ENCODE results near the gene RASL12. TPM values are rescaled to one million over a fixed set of nuclear protein-coding genes. Genes with fewer than 3 reads are reported as not detected.
"Not testable (repeated sequence)": the region's sequence is repeated elsewhere in the genome, so short reads cannot be mapped to it uniquely, and the experiment has no call there.

Gene RASL12
- total RNA-seq, 1 donor from 2014 or later: not detected

DNA sequence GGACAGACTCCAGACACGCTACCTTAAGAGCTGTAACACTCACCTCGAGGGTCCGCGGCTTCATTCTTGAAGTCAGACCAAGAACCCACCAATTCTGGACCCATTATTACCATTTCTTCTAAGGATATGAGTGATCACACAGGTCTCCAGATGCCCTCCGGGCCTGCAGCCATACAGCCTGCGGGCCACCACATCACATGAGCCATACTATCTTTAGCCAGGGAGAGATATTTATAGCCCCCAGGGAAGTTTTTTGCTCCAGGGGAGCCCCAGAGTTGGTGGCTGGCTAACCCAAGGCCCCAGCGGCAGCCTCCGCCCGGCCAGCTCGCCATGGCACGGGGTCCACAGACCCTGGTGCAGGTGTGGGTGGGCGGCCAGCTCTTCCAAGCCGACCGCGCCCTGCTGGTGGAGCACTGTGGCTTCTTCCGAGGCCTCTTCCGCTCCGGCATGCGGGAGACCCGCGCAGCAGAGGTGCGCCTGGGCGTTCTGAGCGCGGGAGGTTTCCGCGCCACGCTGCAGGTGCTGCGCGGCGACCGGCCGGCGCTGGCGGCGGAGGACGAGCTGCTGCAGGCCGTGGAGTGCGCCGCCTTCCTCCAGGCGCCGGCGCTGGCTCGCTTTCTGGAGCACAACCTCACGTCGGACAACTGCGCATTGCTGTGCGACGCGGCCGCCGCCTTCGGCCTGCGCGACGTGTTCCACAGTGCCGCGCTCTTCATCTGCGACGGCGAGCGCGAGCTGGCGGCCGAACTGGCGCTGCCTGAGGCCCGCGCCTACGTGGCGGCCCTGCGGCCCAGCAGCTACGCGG, 8.9 kb upstream of the RASL12 start, which contains the start of gene KBTBD13:
Gene KBTBD13, plus strand, starts transcription at position 261 of the 805 bp plus-strand sequence. Its CDS starts 70 bp downstream, at position 331.
- DNase-seq (ENCODE audit: extremely low read depth, low read depth, low spot score): no peak

- DNase-seq (ENCODE audit: extremely low read depth, low read depth, low spot score): not testable (repeated sequence)
Observed at GRCh38 chr15:65075607-65076395, 8.0 kb upstream of the RASL12 start.

- DNase-seq (ENCODE audit: extremely low read depth, low read depth, low spot score): not testable (repeated sequence)
Observed at GRCh38 chr15:65074946-65075345, 7.2 kb upstream of the RASL12 start.

DNA sequence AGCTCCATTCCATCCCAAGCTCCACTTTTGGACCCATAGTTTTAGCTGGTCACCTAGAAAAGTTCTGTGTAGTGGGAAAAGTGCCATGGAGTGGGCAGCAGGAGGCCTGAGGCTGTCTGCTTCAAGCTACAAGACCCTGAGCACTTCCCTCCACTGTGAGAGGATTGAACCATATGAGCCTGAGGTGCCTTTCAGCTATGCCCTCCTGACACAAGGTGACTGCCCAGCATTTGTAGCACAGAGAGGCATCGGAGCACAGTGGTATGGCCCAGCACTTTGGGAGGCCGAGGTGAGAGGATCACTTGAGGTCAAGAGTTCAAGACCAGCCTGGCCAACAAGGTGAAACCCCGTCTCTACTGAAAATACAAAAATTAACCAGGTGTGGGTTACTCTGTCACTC, 4.8 kb upstream of the RASL12 start:
- no peak for DNase-seq (ENCODE audit: extremely low read depth, low read depth, low spot score)

DNA sequence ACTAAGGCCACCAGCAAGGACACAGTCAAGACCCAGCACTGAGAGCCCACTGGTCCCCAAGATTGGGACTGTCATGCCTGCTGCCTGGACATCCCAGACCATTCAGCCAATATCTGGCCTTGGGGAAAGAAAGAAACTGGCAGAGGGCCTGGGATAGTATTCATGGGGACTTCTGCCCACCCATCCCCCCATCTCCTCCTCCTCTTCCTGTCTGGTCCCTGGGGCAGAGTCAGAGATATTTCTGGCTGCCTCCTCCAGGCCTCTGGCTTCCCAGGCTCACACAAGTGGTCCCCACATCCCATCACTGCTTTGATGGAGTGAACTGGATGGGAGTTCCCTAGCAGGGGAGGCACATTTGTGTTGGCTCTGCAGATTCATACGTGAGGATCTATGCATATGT, 4.2 kb upstream of the RASL12 start:
- no peak for DNase-seq (ENCODE audit: extremely low read depth, low read depth, low spot score)

DNA sequence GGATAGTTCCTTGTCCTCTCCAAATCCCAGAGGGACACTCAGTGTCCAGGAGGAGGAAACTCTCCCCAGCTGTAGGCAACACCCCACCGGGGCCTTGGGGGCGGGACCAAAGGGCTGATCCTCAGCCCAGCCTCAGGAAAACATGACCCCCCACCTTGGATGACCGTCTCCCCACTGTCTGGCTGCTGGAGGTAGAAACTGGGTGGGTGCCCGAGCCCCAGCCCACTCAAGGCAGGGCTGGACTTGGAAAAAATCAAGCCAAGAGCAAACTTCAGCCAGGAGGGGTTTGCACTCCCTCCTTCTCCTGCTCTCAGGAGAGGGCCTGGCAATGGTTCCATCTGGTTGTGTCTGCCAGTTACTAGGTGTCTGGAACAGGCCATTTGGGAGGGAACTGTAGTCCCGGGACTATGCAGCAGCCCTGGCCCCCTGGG, 3.6 kb upstream of the RASL12 start:
- DNase-seq (ENCODE audit: extremely low read depth, low read depth, low spot score): no peak

- DNase-seq (ENCODE audit: extremely low read depth, low read depth, low spot score): no peak
Observed at GRCh38 chr15:65069779-65070546, 2.2 kb upstream of the RASL12 start.

GRCh38 chr15:65069179-65069578, 1.4 kb upstream of the RASL12 start:
- no peak for DNase-seq (ENCODE audit: extremely low read depth, low read depth, low spot score)

DNA sequence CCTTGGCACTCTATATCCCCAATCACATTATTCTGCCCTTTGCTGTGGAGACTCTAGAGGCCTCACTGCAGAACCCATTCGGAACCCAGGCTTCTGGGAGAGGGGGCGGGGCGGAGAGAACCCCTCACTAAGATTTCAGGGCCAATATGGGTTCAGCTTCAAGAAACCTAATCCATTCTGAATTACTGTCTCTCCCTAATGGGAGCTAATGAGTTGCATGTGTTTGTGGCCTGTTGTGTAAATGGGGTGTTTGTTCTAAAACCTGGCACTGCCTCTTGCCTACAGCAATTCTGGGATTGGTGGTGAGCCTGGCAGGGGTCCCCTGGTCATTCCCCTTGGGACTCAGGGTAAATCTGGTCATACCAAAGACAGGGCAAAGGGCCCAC, 605 bp upstream of the RASL12 start:
- no peak for DNase-seq (ENCODE audit: extremely low read depth, low read depth, low spot score)

DNA sequence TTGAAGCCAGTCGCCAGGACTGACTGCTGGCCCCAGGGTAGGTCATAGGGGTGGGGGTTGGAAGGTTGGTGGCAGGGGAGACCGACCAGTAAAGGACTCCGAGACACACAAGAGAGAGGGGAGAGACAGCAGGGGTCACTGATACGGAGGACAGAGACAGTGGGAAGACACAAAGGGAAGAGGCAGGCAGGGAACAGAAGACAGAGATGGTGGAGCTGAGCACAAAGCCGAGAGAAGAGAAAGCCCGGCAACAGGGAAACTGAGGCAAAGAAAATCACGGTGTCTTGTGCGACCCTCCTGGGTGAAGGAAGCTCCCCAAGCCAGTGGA, 510 bp downstream of the RASL12 start:
- DNase-seq (ENCODE audit: extremely low read depth, low read depth, low spot score): no peak

DNA sequence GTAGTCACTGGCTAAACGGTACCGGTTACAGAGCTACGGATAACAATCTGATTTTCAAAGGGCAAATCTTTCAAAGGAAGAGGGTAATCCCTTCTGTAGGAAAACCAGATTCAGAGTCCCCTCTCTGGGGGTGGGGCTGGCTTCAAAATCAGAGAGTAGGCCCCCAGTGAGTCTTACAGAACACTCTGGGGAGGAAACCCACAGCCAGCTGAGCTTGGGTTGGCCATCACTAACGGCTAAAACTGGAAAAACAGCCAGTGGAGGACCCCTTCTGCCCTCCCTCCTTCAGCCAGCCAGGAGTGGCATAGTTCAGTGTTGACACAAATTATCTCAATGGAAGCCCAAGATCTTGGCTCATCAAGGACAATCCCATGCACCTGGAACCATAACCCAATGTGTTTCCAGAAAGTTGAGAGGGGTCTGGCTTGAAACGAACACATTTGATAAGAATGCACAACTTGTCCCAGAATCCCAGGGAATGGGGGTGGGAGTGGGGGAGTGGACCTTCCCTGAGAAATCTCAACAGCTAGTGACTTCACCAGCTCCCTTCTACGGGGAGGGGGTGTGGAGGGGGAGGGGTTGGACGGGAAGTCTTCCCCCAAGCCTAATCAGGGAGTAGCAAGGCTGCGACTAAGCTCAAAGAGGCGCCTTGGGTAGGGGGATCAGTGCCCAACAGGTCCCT, 1.0 kb downstream of the RASL12 start:
- DNase-seq (ENCODE audit: extremely low read depth, low read depth, low spot score): no peak

GRCh38 chr15:65066001-65066634, 1.7 kb downstream of the RASL12 start:
- no peak for DNase-seq (ENCODE audit: extremely low read depth, low read depth, low spot score)

DNA sequence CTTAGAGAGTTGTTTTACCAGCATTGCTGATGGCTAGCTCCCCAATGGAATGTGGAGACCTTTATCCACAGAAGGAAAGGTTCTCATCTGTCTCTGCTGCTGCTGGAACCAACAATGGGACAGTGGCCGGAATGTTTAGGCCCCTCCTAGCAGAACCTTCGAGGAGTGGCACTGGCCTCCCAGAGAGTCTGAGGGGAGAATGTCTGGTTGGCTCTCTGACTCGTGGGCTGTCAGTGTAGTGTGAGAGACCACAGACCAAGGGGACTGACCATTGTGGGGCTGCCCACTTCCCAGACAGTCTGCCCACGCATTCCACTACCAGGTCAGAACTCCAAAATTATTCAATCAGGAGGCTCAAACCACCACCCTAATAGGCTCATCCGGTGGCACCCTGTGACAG, 5.1 kb downstream of the RASL12 start:
- no peak for DNase-seq (ENCODE audit: extremely low read depth, low read depth, low spot score)

DNA sequence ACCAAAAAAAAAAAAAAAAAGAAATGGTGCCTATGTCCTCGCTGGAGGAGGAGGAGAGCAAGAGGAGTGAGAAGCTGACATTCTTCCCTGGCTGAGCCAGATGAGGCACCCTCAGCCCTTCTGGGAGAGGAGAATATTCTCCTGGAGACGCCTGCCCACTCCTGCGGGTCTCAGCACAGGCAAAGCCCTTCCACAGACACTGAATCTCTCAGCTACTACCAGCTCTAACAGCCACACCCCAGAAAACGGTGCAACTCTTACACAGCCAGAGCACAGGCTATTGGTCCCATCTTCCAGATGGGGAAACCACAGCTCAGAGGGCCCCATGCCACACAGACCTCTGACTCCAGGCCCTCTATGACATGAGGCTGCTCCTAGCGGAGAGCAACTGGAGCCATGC, 5.7 kb downstream of the RASL12 start:
- DNase-seq (ENCODE audit: extremely low read depth, low read depth, low spot score): no peak

DNA sequence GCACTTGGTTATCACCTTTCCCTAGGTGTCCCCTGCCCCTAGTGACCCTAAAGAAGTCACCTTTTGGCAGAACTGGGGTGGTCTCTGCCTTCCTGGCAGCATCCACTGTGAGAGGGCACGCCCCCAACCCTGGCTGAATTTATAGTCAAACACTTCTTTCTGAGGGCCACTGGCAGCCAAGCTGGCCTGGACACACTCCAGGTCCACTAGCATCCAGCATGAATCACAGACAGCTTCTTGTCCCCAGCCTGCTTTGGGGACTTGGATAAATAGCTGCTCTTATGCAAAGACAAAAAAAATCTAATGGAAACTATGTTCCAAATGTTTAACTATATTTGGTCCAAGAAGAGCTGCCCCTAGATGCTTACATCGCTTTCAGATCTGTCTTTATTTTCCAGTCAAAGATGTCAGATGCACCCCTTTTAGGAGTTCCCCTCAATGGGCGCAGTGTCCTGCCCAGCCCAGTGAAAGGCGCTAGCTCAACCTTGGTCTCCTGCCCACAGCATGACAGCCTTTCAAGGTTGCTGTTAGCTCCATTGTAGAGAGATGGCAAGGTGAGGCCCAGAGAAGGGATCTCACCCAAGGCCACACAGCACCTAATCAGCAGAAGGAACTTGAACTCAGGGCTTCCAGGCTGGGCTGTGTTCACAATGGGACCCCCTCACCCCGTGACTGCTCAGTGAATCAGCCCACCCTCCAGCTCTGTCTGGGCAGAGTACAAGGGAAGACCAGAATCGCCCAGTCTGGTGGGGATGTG, 7.0 kb downstream of the RASL12 start:
- DNase-seq (ENCODE audit: extremely low read depth, low read depth, low spot score): no peak

GRCh38 chr15:65059931-65060596, 7.7 kb downstream of the RASL12 start:
- no peak for DNase-seq (ENCODE audit: extremely low read depth, low read depth, low spot score)

- no peak for DNase-seq (ENCODE audit: extremely low read depth, low read depth, low spot score)
Observed at GRCh38 chr15:65059369-65059750, 8.4 kb downstream of the RASL12 start.

GRCh38 chr15:65058394-65059368, 9.1 kb downstream of the RASL12 start:
- no peak for DNase-seq (ENCODE audit: extremely low read depth, low read depth, low spot score)

Data from glomerular endothelial cell (primary cell).